ENCODE measurements around the gene SAV1. TPM values are rescaled to one million over a fixed set of nuclear protein-coding genes. Genes with fewer than 3 reads are reported as not detected.
A peak's percentile ranks its signal among the peaks of the same experiment; 100 is the strongest.

The SAV1 gene
- total RNA-seq, 1 experiment from 2014 or later: 37.1 TPM

- H3K79me2 ChIP-seq (ENCODE audit: low read depth): no peaks in the 10 kb centered on the region
- no peaks in the 10 kb centered on the region for H3F3A ChIP-seq (ENCODE audit: insufficient read depth, low read depth)
- H3K4me2 ChIP-seq: no peak overlapping the region
- TF ChIP-seq CTCF (conservative IDR thresholded peaks at IDR 0.05) (no peak), EZH2 (IDR thresholded peaks at IDR 0.05; ENCODE audit: low read depth) (no peak)
- DNase-seq: no peak
- CTCF ChIA-PET: no interaction called here
- no peak overlapping the region for H3K4me3 ChIP-seq
- no peak overlapping the region for H3K27ac ChIP-seq
- BruUV-seq (replicated peaks): no TSS peak
- no peaks in the 10 kb centered on the region for H3K27me3 ChIP-seq (ENCODE audit: insufficient read depth, low read depth)
- H3K36me3 ChIP-seq (ENCODE audit: low read depth): no peaks in the 10 kb centered on the region
- POLR2A ChIA-PET (ENCODE audit: unreplicated experiment): no interaction called here
- no peaks in the 10 kb centered on the region for H4K20me1 ChIP-seq (ENCODE audit: insufficient read depth)
- H2AFZ ChIP-seq: no peak overlapping the region
- H3K4me1 ChIP-seq (replicated peaks; ENCODE audit: insufficient read depth): no peaks in the 10 kb centered on the region
- no peaks in the 10 kb centered on the region for H3K9me2 ChIP-seq (ENCODE audit: insufficient read depth)
- intact Hi-C loops (cut with micrococcal nuclease; ENCODE audit: unreplicated experiment): no loop called here
- no peaks in the 10 kb centered on the region for H3K9me3 ChIP-seq (ENCODE audit: insufficient read depth, low read depth)
These were observed 47.8 kb downstream of the SAV1 start for GRCh38 chr14:50620341-50620740.

- ChIA-PET CTCF (no interaction called here), POLR2A (ENCODE audit: unreplicated experiment) (interaction anchor here (0.5 to 0.6 kb wide), 2 partner anchors 151 to 990 kb away, joined by 3 to 5 read pairs; no protein-coding TSS in a partner anchor)
- no peak overlapping the region for H3K4me2 ChIP-seq
- no peaks in the 10 kb centered on the region for H3K79me2 ChIP-seq (ENCODE audit: low read depth)
- BruUV-seq (replicated peaks): no TSS peak
- H3K4me3 ChIP-seq: no peak overlapping the region
- no peak for TF ChIP-seq EZH2 (IDR thresholded peaks at IDR 0.05; ENCODE audit: low read depth)
- peak; percentile 74 for TF ChIP-seq CTCF (conservative IDR thresholded peaks at IDR 0.05)
- no peaks in the 10 kb centered on the region for H3K4me1 ChIP-seq (replicated peaks; ENCODE audit: insufficient read depth)
- H3K9me2 ChIP-seq (ENCODE audit: insufficient read depth): no peaks in the 10 kb centered on the region
- intact Hi-C loops (cut with micrococcal nuclease; ENCODE audit: unreplicated experiment): loop anchor here (1.0 kb wide), 1 partner anchor 154 kb away; no protein-coding TSS in a partner anchor
- no peaks in the 10 kb centered on the region for H3K27me3 ChIP-seq (ENCODE audit: insufficient read depth, low read depth)
- no peaks in the 10 kb centered on the region for H3K36me3 ChIP-seq (ENCODE audit: low read depth)
- no peaks in the 10 kb centered on the region for H3F3A ChIP-seq (ENCODE audit: insufficient read depth, low read depth)
- H2AFZ ChIP-seq: no peak overlapping the region
- no peaks in the 10 kb centered on the region for H3K9me3 ChIP-seq (ENCODE audit: insufficient read depth, low read depth)
- H3K27ac ChIP-seq: no peak overlapping the region
- DNase-seq: no peak
- no peaks in the 10 kb centered on the region for H4K20me1 ChIP-seq (ENCODE audit: insufficient read depth)
These were observed 48.5 kb downstream of the SAV1 start for GRCh38 chr14:50619569-50620141.

GRCh38 chr14:50616275-50616674 is 51.8 kb downstream of the SAV1 start:
- CTCF ChIA-PET: interaction anchor here (0.6 kb wide), 1 partner anchor 16 kb away, joined by 5 read pairs; no protein-coding TSS in a partner anchor
- Histone ChIP-seq H3K79me2 (ENCODE audit: low read depth) (no peaks in the 10 kb centered on the region), H3K9me3 (ENCODE audit: insufficient read depth, low read depth) (no peaks in the 10 kb centered on the region), H3K9me2 (ENCODE audit: insufficient read depth) (no peaks in the 10 kb centered on the region), H3K36me3 (ENCODE audit: low read depth) (no peaks in the 10 kb centered on the region), H3K4me3 (no peak overlapping the region), H4K20me1 (ENCODE audit: insufficient read depth) (no peaks in the 10 kb centered on the region), H3F3A (ENCODE audit: insufficient read depth, low read depth) (no peaks in the 10 kb centered on the region), H2AFZ (no peak overlapping the region), H3K4me1 (replicated peaks; ENCODE audit: insufficient read depth) (no peaks in the 10 kb centered on the region), H3K4me2 (no peak overlapping the region), H3K27ac (no peak overlapping the region), H3K27me3 (ENCODE audit: insufficient read depth, low read depth) (no peaks in the 10 kb centered on the region)
- no peak for DNase-seq
- TF ChIP-seq EZH2 (IDR thresholded peaks at IDR 0.05; ENCODE audit: low read depth): no peak
- TF ChIP-seq CTCF (conservative IDR thresholded peaks at IDR 0.05): no peak
- POLR2A ChIA-PET (ENCODE audit: unreplicated experiment): no interaction called here
- BruUV-seq (replicated peaks): no TSS peak
- intact Hi-C loops (cut with micrococcal nuclease; ENCODE audit: unreplicated experiment): no loop called here
